Activated CD4-positive, alpha-beta memory T cell treated with anti-CD3 and anti-CD28 coated beads for 36 hours (primary cell): Measurements from ENCODE around the gene FAHD2A. TPM values are rescaled to one million over a fixed set of nuclear protein-coding genes. Genes with fewer than 3 reads are reported as not detected.
"Not testable (repeated sequence)": the region's sequence is repeated elsewhere in the genome, so short reads cannot be mapped to it uniquely, and the experiment has no call there.

Experiments
- CTCF ChIA-PET: fragments of 350-600 bp; sonication (Branson Sonifier 250); formaldehyde crosslinking; loops from one replicate; lab custom pipeline; 2021; ENCODE audit warnings: antibody characterized with exemption, inconsistent platforms; lab: Charles Lee
- POLR2A ChIA-PET: fragments of 350-600 bp; sonication (Branson Sonifier 250); formaldehyde crosslinking; loops from one replicate; lab custom pipeline; 2021; ENCODE audit warnings: antibody characterized with exemption; lab: Charles Lee
- DNase-seq: peaks from one replicate; pipeline ENCODE4 v3.0.0-alpha.2; 2020
- H3K27ac Mint-ChIP-seq: one replicate; pipeline ENCODE4 v1.8.0; 2021; ENCODE audit warnings: mixed read lengths
- H3K27me3 Mint-ChIP-seq: one replicate; pipeline ENCODE4 v1.8.0; 2021; ENCODE audit warnings: mixed read lengths
- H3K36me3 Mint-ChIP-seq: one replicate; pipeline ENCODE4 v1.8.0; 2021; ENCODE audit warnings: mixed read lengths
- H3K4me1 Mint-ChIP-seq: one replicate; pipeline ENCODE4 v1.8.0; 2021; ENCODE audit warnings: low read depth, mixed read lengths
- H3K4me3 Mint-ChIP-seq: one replicate; pipeline ENCODE4 v1.8.0; 2021; ENCODE audit warnings: mild to moderate bottlenecking, mixed read lengths
- H3K9me3 Mint-ChIP-seq: one replicate; pipeline ENCODE4 v1.8.0; 2021; ENCODE audit warnings: mixed read lengths
- intact Hi-C: fragments of 100-400 bp; cut with micrococcal nuclease; formaldehyde crosslinking; loops from one replicate; pipeline ENCODE4 v1.15.1; 2023
- total RNA-seq, 2 experiments: library from RNA; stranded (reverse); gene quantifications; one replicate each; pipeline ENCODE4 v1.2.3, GENCODE V29; 2021

FAHD2A gene, protein sequence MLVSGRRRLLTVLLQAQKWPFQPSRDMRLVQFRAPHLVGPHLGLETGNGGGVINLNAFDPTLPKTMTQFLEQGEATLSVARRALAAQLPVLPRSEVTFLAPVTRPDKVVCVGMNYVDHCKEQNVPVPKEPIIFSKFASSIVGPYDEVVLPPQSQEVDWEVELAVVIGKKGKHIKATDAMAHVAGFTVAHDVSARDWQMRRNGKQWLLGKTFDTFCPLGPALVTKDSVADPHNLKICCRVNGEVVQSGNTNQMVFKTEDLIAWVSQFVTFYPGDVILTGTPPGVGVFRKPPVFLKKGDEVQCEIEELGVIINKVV
- 10 to 100 TPM; 42.8 to 43.9 TPM for total RNA-seq

DNA sequence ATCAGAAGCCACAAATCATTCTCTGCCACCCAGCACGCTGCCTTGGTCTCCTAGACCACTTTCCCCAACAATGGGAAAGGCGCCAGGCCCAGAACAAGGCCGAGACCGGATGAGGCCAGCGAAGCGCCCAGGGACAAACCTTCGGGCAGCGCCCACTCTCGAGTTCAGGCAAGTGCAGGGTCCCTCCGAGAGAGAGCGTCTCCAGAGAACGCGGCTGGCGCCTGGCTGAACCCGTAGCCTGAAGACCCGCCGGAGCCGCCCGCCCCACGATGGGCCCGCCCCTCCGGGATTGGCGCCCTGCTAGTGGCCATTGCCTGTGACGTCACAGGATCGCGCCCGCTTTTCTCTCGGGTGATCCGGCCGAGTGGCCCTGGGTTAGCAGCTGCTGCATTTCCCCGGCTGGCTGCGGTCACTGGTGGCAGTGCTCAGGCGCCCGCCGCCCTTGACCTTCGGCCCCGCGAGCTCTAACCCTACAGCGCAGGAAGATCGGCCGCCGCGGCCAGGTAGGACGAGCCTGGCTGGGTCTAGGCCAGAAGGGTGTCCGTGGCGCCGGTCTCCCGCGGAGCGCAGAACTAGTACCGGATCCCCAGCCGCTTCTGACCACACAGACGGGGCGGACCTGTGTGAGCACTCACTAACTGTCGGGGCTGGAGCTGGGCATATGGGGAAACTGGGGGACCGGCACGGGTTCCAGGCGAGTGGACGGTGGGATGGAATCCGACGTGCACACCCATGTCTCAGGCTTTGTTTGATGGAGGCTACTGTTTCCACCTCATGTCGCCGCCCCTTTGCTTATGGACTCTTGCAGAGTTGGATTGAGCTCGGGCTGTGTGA is at the start of gene FAHD2A:
Gene FAHD2A, plus strand, starts transcription at position 339 of the 834 bp plus-strand sequence. CDS start 2,851 bp downstream, outside the sequence.
- Mint-ChIP-seq H3K4me3 (peak within 1 kb of the TSS; percentile 91), H3K9me3 (no peaks in the 10 kb centered on the region), H3K27ac (peak within 1 kb of the TSS; percentile 68), H3K27me3 (no peaks in the 10 kb centered on the region), H3K4me1 (peaks cover 17% of the 10 kb centered on the region), H3K36me3 (no peaks in the 10 kb centered on the region)
- intact Hi-C loops = loop anchor here (2.0 to 5.0 kb wide), 3 partner anchors 238 to 380 kb away; partner anchors contain the start of gene ZNF2
- ChIA-PET POLR2A (interaction anchor here (1.6 kb wide), 1 partner anchor 238 kb away, joined by 3 read pairs; no protein-coding TSS in a partner anchor), CTCF (interaction anchor here (0.8 to 3.4 kb wide), 5 partner anchors 10 to 281 kb away, joined by 3 to 22 read pairs (median 3); no protein-coding TSS in a partner anchor)
- peak; percentile 97 for DNase-seq

DNA sequence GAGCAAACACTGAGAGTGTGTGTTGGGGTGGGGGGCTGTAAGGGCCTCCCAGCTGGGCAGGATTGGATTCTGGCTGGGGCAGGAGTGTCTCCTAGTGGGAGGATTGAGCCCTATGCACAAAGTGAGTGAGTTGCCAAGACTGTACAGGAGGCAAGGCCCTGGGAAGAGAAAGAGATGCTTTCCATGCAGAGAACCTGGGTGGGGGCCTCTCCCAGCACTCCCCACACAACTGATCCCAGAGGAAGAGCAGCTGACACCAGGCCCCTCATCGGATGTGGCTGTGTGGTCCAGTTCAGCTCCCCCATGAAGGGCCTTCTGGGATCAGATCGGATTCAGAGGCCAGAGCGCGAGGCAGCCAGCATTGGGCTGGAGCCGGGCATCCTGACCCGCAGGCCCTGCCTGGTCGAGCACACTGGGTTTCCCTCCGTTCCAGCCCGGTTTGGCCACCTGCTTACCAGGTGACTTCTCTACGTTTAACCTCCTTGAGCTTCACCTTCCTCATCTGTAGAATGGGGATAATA is 49.4 kb upstream of the FAHD2A start:
- POLR2A ChIA-PET = no interaction called here
- no peaks in the 10 kb centered on the region for H3K36me3 Mint-ChIP-seq
- H3K4me3 Mint-ChIP-seq = no peak overlapping the region
- no peaks in the 10 kb centered on the region for H3K4me1 Mint-ChIP-seq
- intact Hi-C loops = no loop called here
- peaks cover 4% of the 10 kb centered on the region for H3K27me3 Mint-ChIP-seq
- DNase-seq = no peak
- CTCF ChIA-PET = no interaction called here
- no peak overlapping the region for H3K27ac Mint-ChIP-seq
- H3K9me3 Mint-ChIP-seq = no peaks in the 10 kb centered on the region

DNA sequence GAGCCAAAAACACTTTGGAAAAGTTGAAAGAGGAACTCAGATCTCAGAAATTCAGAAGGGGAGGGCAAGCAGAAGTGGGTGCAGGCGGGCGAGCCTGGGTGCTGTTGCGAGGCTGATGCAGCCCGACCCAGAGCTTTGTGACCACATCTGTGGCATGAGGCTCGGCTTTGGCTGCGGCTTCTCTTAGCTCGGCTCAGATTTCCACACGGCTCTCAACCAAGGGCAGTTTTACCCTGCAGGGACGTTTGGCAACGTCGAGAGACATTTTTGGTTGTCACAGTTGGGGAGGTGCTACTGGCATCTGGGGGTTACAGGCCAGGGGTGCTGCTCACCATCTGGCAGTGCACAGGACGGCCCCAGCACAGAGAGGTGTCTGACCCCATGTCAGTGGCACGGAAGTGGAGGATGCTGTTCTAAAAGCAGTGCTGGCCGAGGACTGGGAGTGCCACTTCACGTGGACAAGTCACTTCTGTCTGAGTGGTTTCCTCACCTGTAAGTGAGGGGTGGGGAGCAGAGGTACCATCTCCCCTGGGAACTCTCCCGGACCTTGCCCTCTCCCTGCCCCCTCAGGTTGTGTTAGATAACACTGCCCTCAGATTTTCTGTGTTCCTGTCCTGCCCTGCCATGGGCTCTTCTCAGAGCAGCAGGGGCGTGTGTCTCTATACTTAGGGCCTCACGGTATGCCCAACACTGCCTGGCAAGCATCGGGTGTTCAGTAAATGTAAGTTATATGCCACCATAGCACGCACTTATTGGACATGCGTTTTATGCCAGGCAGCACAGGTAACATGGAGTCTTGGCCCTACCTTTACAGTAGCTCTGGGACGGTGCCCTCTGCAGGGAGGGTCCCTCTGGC is 48.7 kb upstream of the FAHD2A start:
- Mint-ChIP-seq H3K27ac (no peak overlapping the region), H3K4me1 (no peaks in the 10 kb centered on the region), H3K4me3 (no peak overlapping the region), H3K9me3 (no peaks in the 10 kb centered on the region), H3K27me3 (peaks cover 3% of the 10 kb centered on the region), H3K36me3 (no peaks in the 10 kb centered on the region)
- DNase-seq = no peak
- ChIA-PET POLR2A (no interaction called here), CTCF (interaction anchor here (1.4 kb wide), 1 partner anchor 8 kb away, joined by 5 read pairs; no protein-coding TSS in a partner anchor)
- intact Hi-C loops = no loop called here

DNA sequence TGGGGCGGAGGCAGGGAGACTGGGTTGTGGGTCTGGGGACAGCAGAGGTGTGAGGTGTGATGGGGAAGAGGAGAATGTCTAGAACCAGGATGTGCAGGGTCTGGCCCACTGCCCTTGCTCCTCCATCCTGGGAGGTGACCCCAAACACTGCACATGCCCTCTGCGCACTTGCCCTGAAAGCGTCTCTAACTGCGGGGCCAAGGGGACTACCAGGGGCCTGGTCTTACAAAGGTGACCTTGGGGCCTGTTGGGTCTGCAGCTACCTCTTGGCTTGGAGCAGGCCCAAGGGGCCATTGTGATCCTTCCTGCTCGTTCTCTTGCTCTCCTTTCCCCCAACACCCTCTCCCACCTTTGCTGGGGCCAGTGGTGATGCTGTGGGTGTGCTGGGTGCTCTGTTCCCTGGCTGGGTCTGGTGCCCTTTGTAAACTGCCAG is 48.0 kb upstream of the FAHD2A start:
- Mint-ChIP-seq H3K27me3 (peaks cover 3% of the 10 kb centered on the region), H3K9me3 (no peaks in the 10 kb centered on the region), H3K27ac (no peak overlapping the region), H3K36me3 (no peaks in the 10 kb centered on the region), H3K4me3 (no peak overlapping the region), H3K4me1 (no peaks in the 10 kb centered on the region)
- intact Hi-C loops = no loop called here
- ChIA-PET POLR2A (no interaction called here), CTCF (interaction anchor here (1.4 kb wide), 1 partner anchor 9 kb away, joined by 5 read pairs; no protein-coding TSS in a partner anchor)
- no peak for DNase-seq

DNA sequence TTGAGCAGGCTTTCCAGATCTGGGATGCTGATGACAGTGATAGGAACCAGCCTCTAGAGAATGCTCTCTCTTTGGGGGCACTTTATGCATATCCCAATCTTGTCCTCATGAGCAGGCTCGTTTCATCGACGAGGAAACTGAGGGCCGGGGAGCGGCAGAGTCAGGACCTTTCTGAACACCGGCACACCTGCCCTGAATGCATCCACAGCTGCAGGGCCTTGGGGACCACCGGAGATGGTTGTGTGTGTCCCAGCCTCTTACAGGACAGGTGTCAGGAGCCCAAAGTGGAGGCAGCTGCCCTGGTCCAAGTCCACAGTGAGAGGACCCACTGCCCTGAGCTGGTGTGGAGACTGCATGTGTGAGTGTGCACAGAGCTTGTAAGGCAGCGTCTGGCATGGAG is 47.6 kb upstream of the FAHD2A start:
- POLR2A ChIA-PET = no interaction called here

DNA sequence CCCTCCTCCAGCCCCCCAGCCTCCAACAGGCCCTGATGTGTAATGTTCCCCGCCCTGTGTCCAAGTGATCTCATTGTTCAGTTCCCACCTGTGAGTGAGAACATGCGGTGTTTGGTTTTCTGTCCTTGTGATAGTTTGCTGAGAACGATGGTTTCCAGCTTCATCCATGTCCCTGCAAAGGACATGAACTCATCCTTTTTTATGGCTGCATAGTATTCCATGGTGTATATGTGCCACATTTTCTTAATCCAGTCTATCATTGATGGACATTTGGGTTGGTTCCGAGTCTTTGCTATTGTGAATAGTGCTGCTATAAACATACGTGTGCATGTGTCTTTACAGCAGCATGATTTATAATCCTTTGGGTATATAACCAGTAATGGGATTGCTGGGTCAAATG is 47.0 kb upstream of the FAHD2A start:
- H3K27me3 Mint-ChIP-seq, H3K4me1 Mint-ChIP-seq, H3K9me3 Mint-ChIP-seq, H3K27ac Mint-ChIP-seq, POLR2A ChIA-PET, H3K36me3 Mint-ChIP-seq, intact Hi-C loops, DNase-seq, H3K4me3 Mint-ChIP-seq: not testable (repeated sequence)
- CTCF ChIA-PET = interaction anchor here (1.4 kb wide), 1 partner anchor 10 kb away, joined by 5 read pairs; no protein-coding TSS in a partner anchor

More for the DNA sequence above, 47.6 kb upstream of the FAHD2A start:
- peaks cover 3% of the 10 kb centered on the region for H3K27me3 Mint-ChIP-seq
- no peaks in the 10 kb centered on the region for H3K4me1 Mint-ChIP-seq
- H3K36me3 Mint-ChIP-seq = no peaks in the 10 kb centered on the region
- H3K9me3 Mint-ChIP-seq = no peaks in the 10 kb centered on the region
- H3K27ac Mint-ChIP-seq = no peak overlapping the region
- intact Hi-C loops = no loop called here
- no peak overlapping the region for H3K4me3 Mint-ChIP-seq
- no peak for DNase-seq
- CTCF ChIA-PET = interaction anchor here (1.4 kb wide), 1 partner anchor 9 kb away, joined by 5 read pairs; no protein-coding TSS in a partner anchor

DNA sequence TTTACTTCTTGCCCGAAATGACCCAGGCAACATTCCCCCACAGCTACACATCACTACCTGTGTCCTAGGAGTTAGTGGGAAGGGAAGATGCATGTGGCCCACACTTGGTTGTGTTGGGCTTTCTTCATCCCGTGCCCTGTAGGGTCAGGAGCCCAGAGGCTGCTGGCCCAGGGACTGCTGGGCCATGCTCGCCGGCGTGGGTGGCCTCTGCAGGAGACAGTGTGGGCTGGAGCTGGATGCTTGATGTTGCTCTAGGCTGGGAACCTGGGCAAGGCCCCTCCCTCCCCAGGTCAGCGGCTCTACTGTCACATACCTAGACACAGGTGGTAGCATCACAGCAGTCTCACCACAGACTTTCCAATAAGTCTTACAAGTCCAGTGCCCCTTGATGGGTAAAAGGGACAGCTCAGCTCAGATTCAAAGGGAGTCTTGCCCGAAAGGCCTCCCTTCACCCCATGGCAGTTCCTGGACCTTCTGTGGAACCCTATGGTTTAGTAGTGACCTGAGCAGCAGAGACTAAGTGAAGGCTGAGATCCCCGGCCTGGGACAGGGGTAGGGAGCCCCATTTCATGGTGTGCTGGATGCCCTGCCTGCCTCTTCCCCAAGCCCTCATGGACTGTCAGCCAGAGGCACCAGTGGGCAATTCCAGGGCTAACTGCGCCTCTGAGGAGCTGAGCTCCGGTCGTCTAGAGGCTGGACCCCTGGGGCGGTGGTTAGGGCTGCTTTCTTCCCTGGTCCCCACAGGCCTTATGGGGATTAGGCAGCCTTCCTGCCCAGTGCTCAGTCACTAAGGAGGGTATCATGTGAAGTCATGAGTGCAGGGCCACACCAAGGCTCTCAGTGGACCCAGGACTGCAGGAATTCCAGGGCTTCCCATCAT is 45.4 kb upstream of the FAHD2A start:
- ChIA-PET CTCF (interaction anchor here (0.9 kb wide), 1 partner anchor 11 kb away, joined by 3 read pairs; no protein-coding TSS in a partner anchor), POLR2A (no interaction called here)
- H3K27me3 Mint-ChIP-seq = peaks cover 2% of the 10 kb centered on the region

DNA sequence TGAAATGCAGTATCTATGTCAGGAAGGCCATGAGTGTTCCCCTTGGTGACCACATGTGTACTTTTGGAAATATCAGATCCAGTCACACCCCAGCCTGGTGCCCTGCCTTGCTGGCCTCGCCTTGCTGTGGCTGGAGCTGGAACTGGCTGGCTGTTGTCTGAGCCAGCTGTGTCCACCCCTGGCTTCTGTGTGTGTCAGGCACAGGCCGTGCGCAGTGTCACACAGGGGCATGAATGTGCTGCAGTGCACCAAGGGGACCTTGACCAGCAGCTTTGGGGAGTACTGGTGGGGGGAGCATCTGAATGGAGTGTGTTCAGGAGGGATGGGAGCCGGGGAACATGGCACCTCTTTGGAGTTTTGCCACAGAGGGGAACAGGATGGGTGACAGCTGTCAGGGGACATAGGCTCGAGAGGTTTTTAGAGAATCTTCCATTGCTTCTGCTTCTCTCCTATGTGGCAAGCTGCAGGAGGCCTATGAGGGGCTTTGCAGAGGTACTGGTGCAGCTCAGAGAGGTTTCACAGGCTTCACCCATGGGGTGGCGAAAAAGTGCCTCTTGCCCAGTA is 44.7 kb upstream of the FAHD2A start:
- DNase-seq = no peak
- peaks cover 2% of the 10 kb centered on the region for H3K27me3 Mint-ChIP-seq
- CTCF ChIA-PET = interaction anchor here (0.9 kb wide), 1 partner anchor 12 kb away, joined by 3 read pairs; no protein-coding TSS in a partner anchor
- no peaks in the 10 kb centered on the region for H3K4me1 Mint-ChIP-seq
- no peaks in the 10 kb centered on the region for H3K36me3 Mint-ChIP-seq
- intact Hi-C loops = no loop called here
- POLR2A ChIA-PET = no interaction called here
- H3K4me3 Mint-ChIP-seq = no peak overlapping the region
- no peaks in the 10 kb centered on the region for H3K9me3 Mint-ChIP-seq
- H3K27ac Mint-ChIP-seq = no peak overlapping the region

More for the DNA sequence above, 45.4 kb upstream of the FAHD2A start:
- Mint-ChIP-seq H3K36me3 (no peaks in the 10 kb centered on the region), H3K9me3 (no peaks in the 10 kb centered on the region), H3K4me3 (no peak overlapping the region), H3K4me1 (no peaks in the 10 kb centered on the region), H3K27ac (no peak overlapping the region)
- DNase-seq = no peak
- intact Hi-C loops = no loop called here

DNA sequence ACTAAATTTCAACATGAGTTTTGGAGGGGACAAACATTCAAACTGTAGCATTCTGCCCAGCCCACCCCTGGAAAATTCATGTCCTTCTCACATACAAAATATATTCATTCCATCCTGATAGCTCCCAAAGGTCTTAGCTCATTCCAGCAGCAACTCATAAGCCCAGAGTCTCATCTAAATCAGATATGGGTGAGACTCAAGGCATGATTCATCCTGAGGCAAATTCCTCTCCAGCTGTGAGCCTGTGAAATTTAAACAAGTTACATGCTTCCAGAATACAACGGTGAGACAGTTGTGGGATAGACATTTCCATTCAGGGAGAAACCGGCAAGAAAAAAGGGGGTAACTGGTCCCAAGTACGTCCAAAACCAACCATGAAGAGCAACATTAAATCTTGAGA is 43.5 kb upstream of the FAHD2A start:
- Mint-ChIP-seq H3K4me3 (no peak overlapping the region), H3K27ac (no peak overlapping the region), H3K27me3 (peaks cover 2% of the 10 kb centered on the region), H3K36me3 (no peaks in the 10 kb centered on the region), H3K4me1 (no peaks in the 10 kb centered on the region), H3K9me3 (no peaks in the 10 kb centered on the region)
- no peak for DNase-seq
- ChIA-PET CTCF (no interaction called here), POLR2A (no interaction called here)
- intact Hi-C loops = no loop called here

DNA sequence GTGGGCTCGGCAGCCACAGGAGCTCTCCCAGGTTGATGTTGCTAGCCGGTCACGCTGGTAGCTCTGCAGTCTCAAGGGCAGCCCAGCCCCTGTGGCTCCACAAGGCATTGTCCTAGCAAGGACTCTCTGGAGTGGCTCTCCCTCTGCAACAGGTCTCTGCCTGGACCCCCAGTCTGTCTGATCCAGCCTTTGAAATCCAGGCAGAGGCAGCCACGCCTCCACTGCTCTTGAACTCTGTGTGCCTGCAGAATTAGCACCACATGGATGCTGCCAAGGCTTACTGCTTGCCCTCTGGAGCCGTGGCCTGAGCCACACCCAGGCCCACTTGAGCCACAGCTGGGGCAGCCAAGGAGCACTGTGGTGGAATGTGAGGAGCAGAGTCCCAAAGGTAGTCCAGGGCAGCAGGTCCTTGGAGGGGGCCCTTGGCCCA is 43.0 kb upstream of the FAHD2A start:
- POLR2A ChIA-PET = no interaction called here
- CTCF ChIA-PET = no interaction called here

More for the DNA sequence above, 43.0 kb upstream of the FAHD2A start:
- Mint-ChIP-seq H3K27ac (no peak overlapping the region), H3K36me3 (no peaks in the 10 kb centered on the region), H3K4me3 (no peak overlapping the region), H3K9me3 (no peaks in the 10 kb centered on the region), H3K4me1 (no peaks in the 10 kb centered on the region), H3K27me3 (peaks cover 2% of the 10 kb centered on the region)
- DNase-seq = no peak
- intact Hi-C loops = no loop called here
